HG03139 (cell line): Measurements from ENCODE around the gene PWWP2B.

ENCODE experiments used
- ATAC-seq: cut with Tn5 transposase; IDR thresholded peaks from one replicate; pipeline ENCODE4 v1.9.1; 2021; ENCODE audit not compliant: unreplicated experiment

Gene PWWP2B

DNA sequence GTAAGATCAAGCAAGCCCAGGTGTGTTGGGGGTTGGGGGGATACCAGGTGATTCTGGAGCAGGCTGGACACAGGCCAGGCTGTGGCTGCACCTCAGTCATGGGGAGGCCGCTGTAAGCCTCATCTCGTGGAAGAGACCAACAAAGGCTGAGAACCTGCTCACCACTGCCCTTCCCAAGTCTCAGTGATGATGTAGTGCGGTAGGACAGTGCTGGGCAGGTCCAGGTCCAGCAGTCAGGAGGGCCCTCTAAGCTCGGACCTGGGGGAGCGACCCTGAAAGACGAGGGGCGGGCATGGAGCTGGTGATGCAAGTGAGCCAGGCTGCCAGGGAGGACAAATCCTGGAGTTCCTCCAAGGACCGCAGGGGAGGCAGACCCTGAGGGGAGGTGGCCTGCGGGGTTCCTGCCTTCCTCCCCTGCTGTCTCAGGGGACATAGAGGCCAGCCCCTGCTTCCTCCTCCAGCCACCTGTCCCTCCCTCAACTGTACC, 3.3 kb upstream of the PWWP2B start:
- no peak for ATAC-seq

DNA sequence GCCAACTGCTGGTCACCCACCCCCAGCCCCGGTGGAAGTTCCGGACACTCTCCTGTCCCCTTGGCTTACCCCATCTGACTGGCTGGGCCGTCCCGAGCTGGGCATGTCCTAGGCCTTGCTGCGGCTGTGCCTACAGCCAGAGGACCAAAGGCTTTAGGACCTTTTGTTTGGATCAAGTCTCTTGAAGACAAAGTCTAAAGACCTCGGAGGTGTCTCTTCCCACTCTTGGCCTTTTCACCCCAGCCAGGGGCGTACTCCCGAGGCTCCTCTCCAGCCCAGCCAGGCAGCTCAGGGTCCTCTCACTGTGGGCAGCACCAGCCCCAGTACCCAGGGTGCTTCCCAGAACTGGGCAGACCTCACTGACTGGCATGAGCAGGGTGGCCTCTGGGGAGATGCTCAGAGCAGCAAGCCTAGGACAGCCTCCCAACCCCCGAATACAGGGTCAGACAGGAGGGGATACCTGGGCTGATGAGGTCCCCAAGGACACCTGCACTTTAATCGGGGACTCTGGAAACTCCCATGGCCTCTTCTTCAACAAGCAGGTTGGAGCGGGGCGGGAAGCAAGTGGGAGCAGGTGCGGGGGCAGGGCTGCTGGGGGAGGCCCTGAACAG, 2.7 kb upstream of the PWWP2B start:
- ATAC-seq = no peak

DNA sequence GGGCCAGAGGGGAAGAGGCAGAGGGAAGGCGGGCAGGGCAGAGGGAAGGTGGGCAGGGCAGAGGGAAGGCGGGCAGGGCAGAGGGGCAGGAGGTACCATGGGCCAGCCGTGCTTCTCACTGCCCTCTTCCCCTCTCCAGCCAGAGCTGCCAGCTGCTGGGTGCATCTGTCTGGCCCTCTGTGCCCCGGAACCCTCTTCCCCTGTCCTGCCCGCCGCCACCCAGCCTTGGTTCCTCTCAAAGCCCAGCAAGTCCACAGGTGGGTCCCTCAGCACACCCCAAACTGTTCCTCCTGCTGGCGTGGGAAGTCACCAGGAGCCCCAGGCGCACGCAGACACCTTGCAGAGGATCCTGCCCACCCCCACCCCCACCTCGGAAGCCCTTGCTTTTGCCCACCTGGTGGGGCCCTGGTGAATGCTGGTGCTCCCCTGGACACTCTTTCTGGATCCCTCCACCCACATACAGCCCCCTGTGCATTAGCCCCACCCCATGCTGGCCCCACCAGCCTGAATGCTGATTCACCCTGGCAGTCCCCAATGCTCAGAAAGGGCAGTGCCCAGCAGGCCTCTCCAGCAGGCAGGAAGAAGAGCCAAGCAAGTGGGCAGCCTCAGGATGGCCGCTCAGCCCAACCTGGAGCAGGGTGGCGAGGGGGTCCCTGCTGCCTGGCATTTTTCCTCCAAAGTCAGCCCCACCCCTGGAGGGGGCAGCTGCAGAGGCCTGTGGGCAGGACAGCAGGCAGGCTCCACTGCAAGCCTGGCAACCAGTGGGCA, 1.9 kb upstream of the PWWP2B start:
- ATAC-seq = no peak

- peak; percentile 22 for ATAC-seq
Observed at GRCh38 chr10:132395704-132396493, 1.1 kb upstream of the PWWP2B start.

DNA sequence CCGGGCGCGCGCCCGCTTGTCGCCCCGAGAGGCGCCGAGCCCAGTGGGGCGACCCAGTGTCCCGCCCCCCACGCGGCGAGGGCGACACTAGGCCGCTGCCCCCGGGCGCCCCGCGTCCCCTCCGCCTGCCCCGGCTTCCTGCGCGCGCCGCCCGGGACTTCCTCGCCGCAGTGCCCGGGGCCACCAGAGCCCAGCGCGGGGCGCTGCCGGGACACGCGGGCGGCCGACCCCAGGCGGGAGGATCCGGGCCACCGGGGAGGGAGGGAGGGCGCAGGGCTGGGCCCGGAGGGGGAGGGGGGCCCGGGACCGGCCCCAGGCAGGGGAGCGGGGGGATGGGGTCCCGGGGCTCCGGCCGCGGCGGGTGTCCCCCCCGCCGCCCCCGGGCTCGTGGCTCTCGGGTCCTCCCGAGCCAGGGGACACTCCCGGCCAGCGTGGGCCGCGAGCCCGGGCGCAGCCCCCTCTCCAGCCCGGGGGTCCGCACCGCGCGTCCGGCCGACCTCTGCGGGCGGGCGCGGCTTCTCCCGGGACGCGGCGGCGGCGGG, 435 bp upstream of the PWWP2B start:
- ATAC-seq = peak; percentile 38

DNA sequence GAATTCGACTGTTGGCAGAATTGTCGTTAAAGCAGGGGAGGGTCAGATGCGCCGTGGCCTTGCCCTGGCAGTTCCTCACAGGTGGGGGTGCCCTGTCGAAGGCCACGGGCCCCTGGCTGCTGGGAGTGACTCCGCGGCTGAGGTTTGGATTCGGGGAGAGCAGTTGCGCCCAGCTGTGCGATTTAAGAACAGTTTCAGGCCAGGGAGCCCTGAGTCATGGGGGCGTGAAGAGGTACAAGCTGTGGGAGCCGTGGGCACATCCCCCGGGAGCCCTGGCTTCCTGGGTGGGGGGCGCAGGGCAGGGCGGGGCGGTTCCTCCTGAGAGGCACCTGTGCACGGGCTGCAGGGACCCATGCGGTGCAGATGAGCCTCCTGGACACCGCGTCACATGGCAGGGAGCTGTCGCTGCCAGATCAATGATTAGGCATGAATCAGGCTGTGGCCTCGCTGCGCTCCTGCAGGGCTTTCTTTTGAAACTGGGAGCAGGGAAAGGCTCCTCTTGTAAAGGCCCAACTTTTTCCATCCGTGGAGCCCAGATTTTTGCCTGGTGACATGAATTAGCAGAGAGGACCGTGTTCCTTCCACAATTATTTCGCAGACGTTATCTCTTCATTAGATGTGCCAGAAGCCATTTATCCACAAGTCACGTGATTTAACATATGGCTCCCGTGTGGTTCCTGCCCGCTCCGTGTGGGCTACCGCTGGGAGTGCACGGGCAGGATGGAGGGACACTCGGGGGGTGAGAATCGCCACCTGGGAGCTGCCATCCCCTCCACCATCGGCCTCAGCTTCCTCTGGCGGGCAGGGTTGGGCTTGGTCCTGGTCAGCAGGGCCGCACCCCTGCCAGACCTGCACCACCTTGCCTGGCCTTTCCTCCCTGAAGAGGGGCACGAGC, 918 bp downstream of the PWWP2B start:
- no peak for ATAC-seq

GRCh38 chr10:132398566-132398991, 1.6 kb downstream of the PWWP2B start:
- no peak for ATAC-seq

DNA sequence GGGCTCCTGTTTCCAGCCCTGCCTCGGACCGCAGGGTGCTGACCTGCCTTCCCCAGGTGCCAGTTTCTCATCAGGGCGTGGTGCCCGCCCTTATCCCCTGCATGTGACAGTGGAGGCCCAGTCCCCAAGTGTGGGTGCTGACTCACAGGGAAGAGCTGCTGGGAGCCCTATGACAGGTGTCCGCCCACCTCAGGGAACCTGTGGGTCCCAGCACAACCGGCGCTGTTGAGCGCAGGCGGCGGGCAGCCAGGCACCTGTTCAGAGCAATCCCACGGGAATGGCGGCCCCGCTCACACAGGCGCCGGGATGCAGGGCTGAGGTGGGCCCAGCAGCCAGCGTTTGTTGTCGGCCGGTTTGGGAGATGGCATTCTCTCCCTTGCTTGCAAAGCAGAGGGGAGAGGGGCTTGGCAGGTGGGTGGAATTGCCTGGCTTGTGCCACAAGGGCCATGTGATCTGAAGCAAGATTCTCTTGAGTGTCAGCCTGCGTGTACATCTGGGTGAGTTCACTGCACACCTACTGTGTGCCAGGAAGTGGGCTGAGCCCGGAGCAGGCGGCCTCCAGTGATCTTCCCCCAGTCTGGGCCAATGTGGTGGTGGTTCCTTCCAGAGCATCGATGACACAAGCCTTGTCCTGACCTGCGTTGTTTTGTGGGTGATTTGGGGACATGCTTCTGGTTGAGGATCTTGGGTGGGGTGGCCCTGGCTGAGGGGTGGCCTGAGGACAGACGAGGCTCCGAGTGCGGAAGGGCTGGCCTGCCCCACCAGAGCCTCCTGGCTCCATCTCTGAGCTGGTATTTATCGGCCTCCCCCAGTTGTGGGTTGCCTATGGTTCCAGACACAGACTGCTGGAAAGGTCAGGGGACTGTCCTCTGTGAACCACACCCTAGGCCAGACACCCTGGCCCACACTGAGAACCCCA, 2.4 kb downstream of the PWWP2B start:
- ATAC-seq = no peak

GRCh38 chr10:132400041-132400546, 3.1 kb downstream of the PWWP2B start:
- no peak for ATAC-seq

DNA sequence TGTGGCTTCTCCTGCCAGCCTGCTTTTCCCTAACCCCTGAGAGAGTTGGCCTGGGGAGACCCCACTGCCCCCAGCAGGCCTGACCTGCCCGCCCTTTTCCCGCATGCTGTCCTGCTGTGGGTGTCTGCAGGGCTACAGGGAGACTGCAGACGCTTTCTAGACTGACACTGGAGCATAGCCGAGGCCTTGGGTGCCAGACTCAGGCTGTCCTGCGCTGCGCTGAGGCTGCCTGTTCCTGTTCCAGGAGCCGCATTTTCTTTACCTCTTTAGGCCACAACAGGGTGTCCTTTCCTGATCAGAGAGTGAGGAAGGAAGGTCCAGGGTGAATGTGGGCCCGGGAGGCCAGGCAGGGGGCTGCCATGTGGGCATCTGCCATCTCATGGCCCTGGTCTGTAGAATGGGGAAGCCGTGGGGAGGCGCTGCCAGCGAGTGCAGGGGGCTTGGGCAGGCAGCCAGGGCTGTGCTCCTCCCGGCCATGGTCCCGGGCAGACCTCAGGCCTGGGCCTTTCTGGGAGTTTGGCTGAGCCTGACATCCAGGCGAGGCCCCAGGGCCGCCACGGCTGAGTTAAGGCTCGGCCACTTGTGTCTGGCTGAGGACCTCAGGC, 3.6 kb downstream of the PWWP2B start:
- ATAC-seq = no peak

DNA sequence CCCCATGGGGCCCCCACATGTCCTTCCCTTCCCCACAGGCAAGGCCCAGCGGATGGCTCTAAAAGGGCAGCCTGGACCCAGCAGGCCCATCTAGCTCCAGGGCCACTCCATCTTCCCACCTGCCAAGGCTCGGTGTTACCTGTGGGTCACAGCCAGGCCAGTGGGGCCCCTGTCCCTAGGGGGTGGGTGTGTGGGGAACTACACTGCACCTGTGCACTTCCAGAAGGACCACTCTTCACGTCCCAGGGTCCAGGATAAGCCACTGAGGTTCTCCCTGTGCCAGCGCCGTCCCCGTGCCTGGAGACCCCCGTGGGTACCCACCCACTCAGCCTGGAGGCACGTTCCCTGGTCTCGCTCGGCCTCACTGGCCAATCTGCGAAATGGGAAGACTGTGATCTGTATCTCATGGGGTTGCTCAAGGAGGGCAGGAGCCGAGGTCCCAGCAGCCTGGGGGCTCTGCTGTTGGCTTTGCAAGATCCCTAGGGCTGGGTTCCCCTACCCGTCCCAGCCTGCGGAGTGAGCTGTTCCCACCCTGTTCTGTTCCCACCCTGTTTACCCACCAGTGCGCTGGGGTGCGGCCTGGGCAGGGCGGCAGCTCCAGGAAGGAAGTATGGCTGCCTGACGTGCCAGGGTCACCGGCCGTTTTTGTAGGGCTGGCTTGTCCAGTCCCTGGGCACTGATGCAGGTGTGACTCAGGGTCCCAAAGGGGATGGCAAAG, 4.6 kb downstream of the PWWP2B start:
- no peak for ATAC-seq

DNA sequence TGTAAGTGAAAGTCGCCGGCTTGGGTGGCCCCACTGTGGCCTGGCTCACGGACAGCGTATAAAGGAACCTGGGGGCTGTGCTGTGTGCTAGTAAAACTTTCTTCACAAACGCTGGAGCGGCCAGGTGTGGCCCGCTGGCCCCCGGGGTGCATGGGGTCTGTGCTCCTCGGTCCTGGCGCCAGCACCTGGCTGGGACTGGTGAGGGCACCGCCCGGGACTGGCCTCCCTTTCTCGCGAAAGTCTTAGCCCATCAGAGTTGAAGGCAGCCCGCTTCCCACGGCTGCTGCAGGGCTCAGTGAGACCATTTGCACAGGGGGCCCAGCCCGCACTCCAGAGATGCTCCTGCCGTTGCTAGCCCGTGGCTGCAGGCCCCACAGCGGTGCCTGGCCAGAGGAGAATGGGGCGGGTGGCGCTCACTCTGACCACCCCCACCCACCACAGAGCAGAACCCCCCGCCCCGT, 5.8 kb downstream of the PWWP2B start:
- ATAC-seq = no peak

- ATAC-seq = no peak
Observed at GRCh38 chr10:132403511-132404168, 6.6 kb downstream of the PWWP2B start.

- no peak for ATAC-seq
Observed at GRCh38 chr10:132404169-132404880, 7.3 kb downstream of the PWWP2B start.

DNA sequence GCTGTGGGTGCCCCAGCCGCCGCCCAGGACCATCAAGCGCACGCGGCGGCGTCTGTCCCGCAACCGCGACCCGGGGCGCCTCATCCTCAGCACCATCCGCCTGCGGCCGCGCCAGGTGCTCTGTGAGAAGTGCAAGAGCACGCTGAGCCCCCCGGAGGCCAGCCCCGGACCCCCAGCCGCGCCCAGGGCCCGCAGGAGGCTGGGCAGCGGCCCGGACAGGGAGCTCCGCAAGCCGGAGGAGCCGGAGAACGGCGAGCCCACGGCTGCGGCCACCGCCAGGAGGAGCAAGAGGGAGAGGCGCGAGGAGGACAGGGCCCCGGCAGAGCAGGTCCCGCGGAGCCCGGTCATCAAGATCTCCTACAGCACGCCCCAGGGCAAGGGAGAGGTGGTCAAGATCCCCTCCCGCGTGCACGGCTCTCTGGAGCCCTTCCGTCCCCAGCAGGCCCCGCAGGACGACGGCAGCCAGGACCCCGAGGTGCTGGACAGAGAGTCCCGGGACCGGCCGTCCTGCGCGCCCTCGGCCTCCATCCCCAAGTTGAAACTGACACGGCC, 8.0 kb downstream of the PWWP2B start:
- no peak for ATAC-seq

- no peak for ATAC-seq
Observed at GRCh38 chr10:132405463-132405991, 8.5 kb downstream of the PWWP2B start.
